ENCODE measurements around the gene NTN3. TPM values are rescaled to one million over a fixed set of nuclear protein-coding genes. Genes with fewer than 3 reads are reported as not detected.

NTN3 gene
- total RNA-seq, 2 donors from 2014 or later, result 1.4 TPM; not detected in 1

GRCh38 chr16:2505695-2506094 is 34.6 kb downstream of the NTN3 start:
- Histone ChIP-seq H3K9me3 (no peaks in the 10 kb centered on the region), H3K36me3 (no peaks in the 10 kb centered on the region), H3K27ac (no peak overlapping the region), H3K4me1 (replicated peaks) (peaks cover 5% of the 10 kb centered on the region), H3K4me3 (no peak overlapping the region), H3K27me3 (replicated peaks; ENCODE audit: insufficient read depth) (no peaks in the 10 kb centered on the region)
- TF ChIP-seq POLR2A (IDR thresholded peaks at IDR 0.05) (no peak), POLR2AphosphoS5 (IDR thresholded peaks at IDR 0.05) (no peak)
- TF ChIP-seq, protein P1, sequence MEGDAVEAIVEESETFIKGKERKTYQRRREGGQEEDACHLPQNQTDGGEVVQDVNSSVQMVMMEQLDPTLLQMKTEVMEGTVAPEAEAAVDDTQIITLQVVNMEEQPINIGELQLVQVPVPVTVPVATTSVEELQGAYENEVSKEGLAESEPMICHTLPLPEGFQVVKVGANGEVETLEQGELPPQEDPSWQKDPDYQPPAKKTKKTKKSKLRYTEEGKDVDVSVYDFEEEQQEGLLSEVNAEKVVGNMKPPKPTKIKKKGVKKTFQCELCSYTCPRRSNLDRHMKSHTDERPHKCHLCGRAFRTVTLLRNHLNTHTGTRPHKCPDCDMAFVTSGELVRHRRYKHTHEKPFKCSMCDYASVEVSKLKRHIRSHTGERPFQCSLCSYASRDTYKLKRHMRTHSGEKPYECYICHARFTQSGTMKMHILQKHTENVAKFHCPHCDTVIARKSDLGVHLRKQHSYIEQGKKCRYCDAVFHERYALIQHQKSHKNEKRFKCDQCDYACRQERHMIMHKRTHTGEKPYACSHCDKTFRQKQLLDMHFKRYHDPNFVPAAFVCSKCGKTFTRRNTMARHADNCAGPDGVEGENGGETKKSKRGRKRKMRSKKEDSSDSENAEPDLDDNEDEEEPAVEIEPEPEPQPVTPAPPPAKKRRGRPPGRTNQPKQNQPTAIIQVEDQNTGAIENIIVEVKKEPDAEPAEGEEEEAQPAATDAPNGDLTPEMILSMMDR (IDR thresholded peaks at IDR 0.05), result no peak
- intact Hi-C loops (cut with DNase I), result no loop called here
- WGBS, result 90% methylated on average over 14 of the region's 14 CpGs
- DNase-seq (ENCODE audit: low spot score), result no peak

DNA sequence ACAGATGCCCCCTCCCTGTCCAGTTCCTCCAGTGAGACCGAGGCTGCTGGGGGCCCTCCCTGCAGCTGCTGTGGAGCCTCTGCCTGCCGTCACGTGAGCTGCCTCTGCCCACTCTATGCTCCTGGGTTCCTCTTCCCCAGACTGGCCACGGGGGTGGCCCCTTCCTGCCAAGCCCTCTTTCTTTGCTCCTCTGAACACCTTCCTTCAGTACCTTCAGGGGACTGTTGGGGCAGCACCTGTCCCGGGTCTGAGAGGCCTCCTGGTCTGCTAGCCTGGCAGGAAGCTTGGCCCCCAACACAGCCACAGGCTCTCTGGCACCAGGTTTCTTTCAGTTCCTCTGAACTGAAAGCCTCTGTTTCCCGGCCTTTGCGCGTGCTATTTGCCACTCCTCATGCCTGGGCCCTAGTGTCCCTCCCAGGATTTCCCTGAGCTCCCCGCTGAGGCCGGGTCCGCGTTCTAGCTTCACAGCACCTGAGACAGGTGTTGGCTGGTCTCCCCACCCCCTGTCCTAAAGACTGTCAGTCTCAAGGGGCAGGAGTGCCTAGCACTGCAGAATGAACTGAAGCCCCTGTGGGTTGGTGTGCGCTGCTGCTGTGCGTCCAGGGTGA is 36.1 kb downstream of the NTN3 start:
- H3K4me3 ChIP-seq, result no peak overlapping the region
- intact Hi-C loops (cut with DNase I), result no loop called here
- H3K27ac ChIP-seq, result no peak overlapping the region
- DNase-seq (ENCODE audit: low spot score), result no peak
- TF ChIP-seq, protein P1 (IDR thresholded peaks at IDR 0.05), result no peak
- no peak for TF ChIP-seq POLR2AphosphoS5 (IDR thresholded peaks at IDR 0.05)
- no peak for TF ChIP-seq POLR2A (IDR thresholded peaks at IDR 0.05)
- no peaks in the 10 kb centered on the region for H3K4me1 ChIP-seq (replicated peaks)
- H3K9me3 ChIP-seq, result no peaks in the 10 kb centered on the region
- H3K36me3 ChIP-seq, result no peaks in the 10 kb centered on the region
- 83% methylated on average over 13 of the region's 14 CpGs for WGBS
- H3K27me3 ChIP-seq (replicated peaks; ENCODE audit: insufficient read depth), result no peaks in the 10 kb centered on the region

DNA sequence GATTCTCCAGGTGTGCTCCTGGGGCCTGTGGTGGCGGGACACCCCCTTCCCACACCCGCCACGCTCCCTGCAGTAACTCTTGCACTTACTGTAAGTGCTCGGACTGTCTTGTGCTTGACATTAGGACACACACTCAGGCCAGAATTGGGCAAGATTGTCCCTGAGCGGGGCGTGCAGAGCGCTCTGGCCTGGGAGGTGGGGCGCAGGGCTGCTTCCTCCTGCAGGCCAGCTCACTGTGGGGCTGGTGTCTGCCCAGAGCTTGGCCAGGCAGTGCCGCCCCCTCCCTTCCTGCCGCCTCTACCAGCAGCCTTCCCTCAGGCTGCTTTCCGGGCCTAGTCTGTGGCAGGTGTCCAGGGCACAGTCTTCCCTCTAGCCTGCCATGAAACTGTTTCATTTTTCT is 36.6 kb downstream of the NTN3 start:
- 84% methylated on average over 10 of the region's 11 CpGs for WGBS
- no peak for DNase-seq (ENCODE audit: low spot score)
- intact Hi-C loops (cut with DNase I), result no loop called here
- H3K4me3 ChIP-seq, result no peak overlapping the region
- H3K27me3 ChIP-seq (replicated peaks; ENCODE audit: insufficient read depth), result no peaks in the 10 kb centered on the region
- H3K27ac ChIP-seq, result no peak overlapping the region
- H3K36me3 ChIP-seq, result no peaks in the 10 kb centered on the region
- no peaks in the 10 kb centered on the region for H3K9me3 ChIP-seq
- TF ChIP-seq, protein P1 (IDR thresholded peaks at IDR 0.05), result no peak
- H3K4me1 ChIP-seq (replicated peaks), result no peaks in the 10 kb centered on the region

DNA sequence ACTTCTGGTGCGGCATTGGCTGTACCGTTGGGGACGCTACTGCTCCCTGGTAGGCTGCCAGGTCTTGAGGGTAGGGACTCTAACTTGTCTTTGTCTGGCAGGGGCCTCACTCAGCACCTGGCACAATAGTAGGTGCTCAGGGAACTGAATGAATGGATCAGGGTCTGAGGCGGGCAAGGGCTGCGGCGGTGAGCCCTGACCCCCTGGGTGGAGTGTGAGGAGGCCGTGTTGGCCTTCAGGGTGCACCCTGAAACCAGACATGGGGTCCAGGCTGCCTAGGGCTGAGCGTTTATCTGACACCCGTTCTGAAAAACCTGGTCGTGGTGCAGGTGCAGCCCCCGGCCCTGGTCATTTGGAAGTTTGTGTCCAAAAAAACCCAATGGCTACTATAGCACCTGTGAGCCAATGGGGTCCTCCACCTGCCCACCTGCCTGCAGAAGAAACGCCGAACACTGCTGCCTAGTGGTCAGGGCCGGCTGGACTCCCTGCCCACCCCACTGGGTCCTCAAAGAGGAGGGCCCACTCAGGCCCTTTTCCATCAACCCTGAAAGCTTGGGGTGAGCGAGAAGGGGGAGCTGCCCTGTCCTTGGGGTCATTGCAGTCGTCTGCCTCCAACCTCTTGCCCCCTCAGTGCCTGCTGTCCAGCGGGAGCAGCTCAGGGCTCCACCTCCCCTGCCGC is 37.8 kb downstream of the NTN3 start:
- Histone ChIP-seq H3K4me3 (no peak overlapping the region), H3K9me3 (no peaks in the 10 kb centered on the region), H3K4me1 (replicated peaks) (no peaks in the 10 kb centered on the region), H3K27ac (no peak overlapping the region), H3K36me3 (no peaks in the 10 kb centered on the region), H3K27me3 (replicated peaks; ENCODE audit: insufficient read depth) (no peaks in the 10 kb centered on the region)
- DNase-seq (ENCODE audit: low spot score), result no peak
- intact Hi-C loops (cut with DNase I), result no loop called here
- no peak for TF ChIP-seq POLR2AphosphoS5 (IDR thresholded peaks at IDR 0.05)
- TF ChIP-seq, protein P1 (IDR thresholded peaks at IDR 0.05), result no peak
- WGBS, result 90% methylated on average over 18 of the region's 18 CpGs
